ENCODE data around the gene CFAP73. TPM values are rescaled to one million over a fixed set of nuclear protein-coding genes. Genes with fewer than 3 reads are reported as not detected.

The CFAP73 gene
- total and polyA plus RNA-seq, 10 of the 15 experiments (the other 5 are each of a cell fraction or from before 2014, with no cell fraction given) = 0.18 TPM; not detected in 9

GRCh38 chr12:113173081-113173698 lies 23.7 kb downstream of the CFAP73 start (continued):
- TF ChIP-seq CBX3 (IDR thresholded peaks at IDR 0.05; ENCODE audit: borderline replicate concordance, low read depth) (no peak), NR2C1 (IDR thresholded peaks at IDR 0.05) (peak; percentile 25; the same call in 1 of the 2 replicates), STAT1 (conservative IDR thresholded peaks at IDR 0.05) (no peak), ZNF24 (IDR thresholded peaks at IDR 0.05) (no peak), SMC3 (IDR thresholded peaks at IDR 0.05; ENCODE audit: borderline replicate concordance, low read length) (no peak), USF2 (IDR thresholded peaks at IDR 0.05; ENCODE audit: borderline replicate concordance, low read depth, low read length) (no peak), EP300 (IDR thresholded peaks at IDR 0.05; ENCODE audit: borderline replicate concordance in 1 of 2, control insufficient read depth in 1 of 2, low read depth in 2 of 2, low read length in 2 of 2) (peak in 1 of 2 experiments; percentile 59; a peak in 1 of 4 replicates), KAT2A (conservative IDR thresholded peaks at IDR 0.05; ENCODE audit: control insufficient read depth, low read depth, low read length) (no peak), TCF3 (IDR thresholded peaks at IDR 0.05; ENCODE audit: borderline replicate concordance, insufficient read depth, low read depth, low read length) (0 out of 2 replicates have a peak, but pooled peaks have one; percentile 48), TCF12 (IDR thresholded peaks at IDR 0.05; ENCODE audit: low read depth, low read length) (peak; percentile 68; the same call in 1 of the 2 replicates), IRF3 (IDR thresholded peaks at IDR 0.05) (no peak), BCL3 (IDR thresholded peaks at IDR 0.05; ENCODE audit: borderline replicate concordance, insufficient read depth, low read depth, low read length, poor library complexity, severe bottlenecking) (no peak), HCFC1 (IDR thresholded peaks at IDR 0.05; ENCODE audit: low read length) (no peak), ZNF207 (IDR thresholded peaks at IDR 0.05; ENCODE audit: borderline replicate concordance) (no peak), CREM (IDR thresholded peaks at IDR 0.05; ENCODE audit: low read depth) (0 out of 2 replicates have a peak, but pooled peaks have one; percentile 13), CHD4 (IDR thresholded peaks at IDR 0.05) (no peak), CHD1 (IDR thresholded peaks at IDR 0.05; ENCODE audit: low read depth, low read length) (no peak), DPF2 (IDR thresholded peaks at IDR 0.05) (no peak), MTA3 (IDR thresholded peaks at IDR 0.05; ENCODE audit: borderline replicate concordance, low read length) (no peak), BRCA1 (IDR thresholded peaks at IDR 0.05; ENCODE audit: low read depth, low read length) (no peak), MLLT1 (IDR thresholded peaks at IDR 0.05) (no peak), ZBTB4 (CRISPR knock-in tag; IDR thresholded peaks at IDR 0.05) (no peak)
